ENCODE data around the gene AMER3.
A peak's percentile ranks its signal among the peaks of the same experiment; 100 is the strongest.
"Not testable (repeated sequence)": the region's sequence is repeated elsewhere in the genome, so short reads cannot be mapped to it uniquely, and the experiment has no call there.

AMER3 gene, protein sequence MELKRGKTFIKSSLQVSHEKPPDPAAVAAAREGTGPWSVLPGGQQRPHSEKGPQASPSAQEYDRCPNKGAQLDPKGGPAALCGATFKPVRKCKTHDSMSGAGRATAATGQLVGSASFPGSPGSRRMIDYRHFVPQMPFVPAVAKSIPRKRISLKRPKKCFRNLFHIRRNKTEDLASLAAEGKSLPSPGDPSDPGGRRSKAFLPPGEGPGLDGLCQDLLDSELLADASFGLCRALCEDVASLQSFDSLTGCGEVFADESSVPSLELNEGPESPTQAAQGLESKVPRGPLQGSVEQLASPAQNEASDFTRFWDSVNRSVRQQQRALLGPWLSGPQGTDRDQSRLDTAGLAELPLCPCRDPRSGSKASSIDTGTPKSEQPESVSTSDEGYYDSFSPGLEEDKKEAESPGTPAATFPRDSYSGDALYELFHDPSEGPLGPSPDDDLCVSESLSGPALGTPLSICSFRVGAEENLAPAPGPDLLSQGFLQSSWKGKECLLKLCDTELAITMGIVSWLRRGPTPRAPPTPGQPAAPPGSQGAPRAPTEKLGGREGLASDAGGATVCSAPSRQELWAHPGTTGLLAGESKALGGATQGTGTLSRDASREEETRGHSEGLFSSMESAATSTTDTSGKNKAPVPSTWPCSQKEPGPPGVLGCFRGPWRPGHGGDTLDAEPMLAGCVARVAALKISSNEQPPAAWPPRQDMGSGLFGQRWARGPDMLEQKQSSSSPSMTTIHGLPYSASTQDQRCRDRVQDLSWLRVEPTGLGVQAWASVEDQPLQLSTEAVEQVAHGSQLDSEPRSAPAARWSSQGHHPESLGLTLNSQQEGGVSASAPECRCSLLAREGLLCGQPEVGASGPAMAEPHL

DNA sequence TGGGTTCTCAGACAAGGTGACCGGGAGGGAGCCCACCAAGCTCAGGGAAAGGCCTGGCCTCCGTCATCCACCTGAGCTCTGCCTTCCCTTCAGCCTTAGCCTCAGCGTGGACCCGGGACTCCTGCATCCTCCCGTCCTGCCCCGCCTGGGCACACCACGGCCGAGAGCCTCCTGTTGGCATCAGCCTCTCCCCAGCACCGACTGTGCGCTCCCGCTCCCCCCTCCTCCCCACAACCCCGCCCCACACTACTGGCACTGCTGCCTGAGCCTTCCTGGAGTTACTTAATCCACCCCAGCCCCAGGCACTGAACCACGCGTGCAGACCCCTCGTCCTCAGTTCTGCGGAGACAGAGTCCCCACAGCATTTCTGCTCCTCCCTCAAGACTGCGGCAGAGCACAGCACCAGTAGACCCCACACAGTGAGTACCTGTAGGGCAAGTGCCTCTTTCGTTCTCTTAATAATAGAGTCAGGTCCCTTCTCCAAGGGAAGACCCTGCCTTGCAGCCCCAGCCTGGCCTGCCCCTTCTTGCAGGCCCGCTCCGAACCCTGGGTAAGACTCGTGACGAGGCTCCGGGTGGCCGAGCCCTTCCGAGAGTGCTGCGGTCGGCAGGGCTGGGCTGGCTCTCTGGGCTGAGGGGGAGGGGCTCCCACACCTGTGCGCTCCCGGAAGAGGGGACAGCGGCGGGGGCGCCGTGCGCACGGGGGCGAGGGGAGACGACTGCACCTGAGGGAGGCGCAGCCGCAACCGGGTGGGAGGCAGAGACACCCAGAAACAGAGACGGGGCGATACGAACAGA is at the start of gene AMER3:
AMER3 (plus strand) TSS at position 285 of the 797 bp plus-strand sequence. CDS start 6,533 bp downstream, outside the sequence.
- DNase-seq (ENCODE audit: low read depth in 2 of 2): no peak

DNA sequence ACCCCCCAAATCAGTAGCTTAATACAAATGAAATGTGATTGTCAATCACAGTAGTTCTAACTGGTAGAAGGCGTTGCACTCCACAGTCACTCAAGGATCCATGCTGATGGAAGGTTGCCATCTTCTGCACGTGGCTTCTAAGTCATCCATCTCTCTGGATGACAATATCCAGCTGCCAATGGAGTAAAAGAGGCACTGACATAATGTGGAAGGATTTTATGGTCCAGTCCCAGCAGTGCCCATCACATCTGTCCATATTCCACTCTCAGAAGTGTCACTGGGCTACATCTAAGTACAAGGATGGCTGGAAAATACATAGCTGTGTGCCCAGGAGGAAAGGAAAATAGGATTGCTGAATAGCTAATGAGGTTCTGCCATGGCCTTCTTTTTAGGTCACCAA is 40.5 kb upstream of the AMER3 start:
- not testable (repeated sequence) for DNase-seq (ENCODE audit: low read depth in 2 of 2)

DNA sequence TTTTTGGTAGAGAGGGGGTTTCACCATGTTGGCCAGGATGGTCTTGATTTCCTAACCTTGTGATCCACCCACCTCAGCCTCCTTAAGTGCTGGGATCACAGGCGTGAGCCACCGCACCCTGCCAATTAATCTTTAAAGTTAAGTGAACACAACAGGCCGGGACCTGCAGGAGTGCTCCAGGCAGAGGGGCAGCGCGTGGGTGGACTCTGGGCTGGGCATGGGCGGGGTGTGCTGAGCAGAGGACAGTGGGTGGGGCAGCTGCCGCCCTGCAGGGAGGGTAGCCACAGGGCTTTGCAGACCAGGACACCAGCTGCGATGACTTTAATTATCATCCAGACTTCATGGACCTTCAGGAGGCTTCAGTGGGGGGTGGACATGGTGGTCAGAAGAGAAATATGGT is 35.3 kb upstream of the AMER3 start:
- no peak for DNase-seq (ENCODE audit: low read depth in 2 of 2)

DNA sequence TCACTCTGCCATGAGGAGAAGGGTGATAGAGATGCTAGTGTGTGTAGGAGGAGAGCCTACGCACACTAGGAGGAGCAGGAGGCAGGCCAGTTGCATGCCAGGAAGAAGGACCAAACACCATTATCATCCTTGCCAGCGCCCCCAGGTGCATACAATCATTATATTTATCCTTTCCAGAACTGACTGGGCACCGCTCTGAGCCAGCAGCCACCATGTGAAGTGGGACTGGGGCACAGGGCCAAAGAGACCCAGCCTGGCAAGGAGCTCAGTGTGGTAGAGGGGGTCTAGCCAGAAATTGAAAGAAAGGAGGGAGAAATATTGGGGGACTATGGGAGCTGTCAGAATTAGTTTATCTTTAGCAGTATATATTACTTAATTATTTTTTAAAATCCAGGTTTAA is 34.8 kb upstream of the AMER3 start:
- DNase-seq (ENCODE audit: low read depth in 2 of 2): no peak

DNA sequence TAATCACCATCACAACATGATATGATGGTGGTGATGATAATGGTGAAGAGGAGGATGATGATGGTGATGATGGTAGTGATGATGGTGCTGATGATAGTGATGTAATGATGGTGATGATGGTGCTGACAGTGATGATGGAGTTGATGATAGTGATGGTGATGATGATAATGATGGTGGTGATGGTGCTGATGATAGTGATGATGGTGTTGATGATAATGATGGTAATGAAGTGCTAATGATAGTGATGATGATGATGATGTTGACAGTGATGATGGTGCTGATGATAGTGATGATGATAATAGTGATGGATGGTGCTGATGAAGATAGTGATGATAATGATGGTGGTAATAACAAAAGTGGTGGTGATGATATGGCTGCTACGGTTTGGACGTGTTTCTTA is 30.9 kb upstream of the AMER3 start:
- DNase-seq (ENCODE audit: low read depth in 2 of 2): no peak

DNA sequence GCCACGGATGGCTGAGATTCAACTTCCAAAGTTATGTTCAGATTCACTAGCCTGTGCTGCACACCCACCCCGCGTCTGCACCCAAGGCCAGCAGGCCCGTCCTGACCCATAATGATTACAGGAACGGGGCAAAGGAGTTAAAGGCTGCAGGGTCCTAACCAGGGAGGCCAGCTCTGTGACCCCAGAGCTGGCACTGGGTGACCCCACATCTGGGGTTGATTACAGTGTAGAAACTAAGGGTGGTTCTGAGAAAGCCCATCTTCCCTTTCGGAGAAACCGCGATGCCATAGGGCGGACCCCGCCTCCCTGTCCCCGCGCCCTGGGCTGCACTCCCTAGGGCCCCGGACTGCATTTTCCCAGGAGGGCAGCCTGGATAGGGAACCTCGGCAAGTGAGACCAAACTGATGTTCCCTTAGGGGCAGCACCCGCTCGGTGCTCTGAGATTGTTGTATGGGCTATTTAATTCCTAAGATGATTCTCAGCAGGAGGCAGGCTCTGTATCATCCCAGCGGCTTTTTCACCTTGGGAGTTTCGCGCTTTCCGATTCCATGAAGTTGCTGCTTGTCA is 28.6 kb upstream of the AMER3 start:
- no peak for DNase-seq (ENCODE audit: low read depth in 2 of 2)

DNA sequence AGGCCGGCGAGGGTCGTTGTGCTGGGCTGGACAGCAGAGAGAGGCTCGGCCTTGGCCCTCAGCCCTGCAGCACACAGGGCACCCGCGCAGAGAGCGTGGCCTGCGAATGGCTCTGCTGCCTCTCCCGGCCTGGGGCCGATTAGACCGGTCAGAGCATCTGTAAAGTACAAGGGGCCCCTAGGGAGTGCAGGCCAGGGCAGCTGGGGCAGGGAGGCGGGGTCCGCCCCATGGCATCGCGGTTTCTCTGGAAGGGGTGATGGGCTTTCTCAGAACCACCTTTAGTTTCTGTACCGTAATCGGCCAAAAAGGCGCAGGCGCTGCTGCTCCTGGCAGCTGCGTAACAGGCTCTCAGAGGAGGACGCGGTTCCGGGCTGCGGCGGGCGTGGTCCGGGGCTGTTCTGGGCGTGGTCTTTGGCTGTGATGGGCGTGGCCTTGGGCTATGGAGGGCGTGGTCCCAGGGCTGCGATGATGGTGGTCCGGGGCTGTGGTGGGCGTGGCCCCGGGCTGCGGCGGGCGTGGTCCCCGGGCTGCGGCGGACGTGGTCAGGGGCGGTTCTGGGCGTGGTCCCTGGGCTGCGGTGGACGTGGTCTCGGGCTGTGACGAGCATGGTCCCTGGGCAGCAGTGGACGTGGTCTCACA is 27.9 kb upstream of the AMER3 start:
- peak; percentile 67 to 78 for DNase-seq (ENCODE audit: low read depth in 2 of 2)

DNA sequence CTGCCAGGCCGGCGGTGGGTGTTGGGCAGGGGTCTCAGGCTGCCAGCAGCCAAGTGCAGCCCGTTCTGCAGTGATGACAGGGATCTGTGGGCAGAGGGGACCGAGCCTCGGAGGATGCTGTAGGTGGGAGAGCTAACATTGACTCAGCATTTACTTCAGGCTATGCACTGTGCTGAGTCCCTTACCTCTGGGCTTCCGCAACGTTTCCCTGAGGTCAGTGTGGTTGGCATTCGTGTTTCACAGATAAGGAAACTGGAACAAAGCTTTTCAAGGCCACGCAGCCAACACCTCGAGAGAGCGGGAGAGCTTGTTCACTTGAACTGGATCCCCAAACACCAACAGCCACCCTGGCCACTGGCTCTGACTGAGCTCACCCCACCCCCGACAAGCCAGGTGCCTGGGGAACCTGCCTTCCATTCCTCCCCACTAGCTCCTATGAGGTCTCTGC is 27.3 kb upstream of the AMER3 start:
- no peak for DNase-seq (ENCODE audit: low read depth in 2 of 2)

DNA sequence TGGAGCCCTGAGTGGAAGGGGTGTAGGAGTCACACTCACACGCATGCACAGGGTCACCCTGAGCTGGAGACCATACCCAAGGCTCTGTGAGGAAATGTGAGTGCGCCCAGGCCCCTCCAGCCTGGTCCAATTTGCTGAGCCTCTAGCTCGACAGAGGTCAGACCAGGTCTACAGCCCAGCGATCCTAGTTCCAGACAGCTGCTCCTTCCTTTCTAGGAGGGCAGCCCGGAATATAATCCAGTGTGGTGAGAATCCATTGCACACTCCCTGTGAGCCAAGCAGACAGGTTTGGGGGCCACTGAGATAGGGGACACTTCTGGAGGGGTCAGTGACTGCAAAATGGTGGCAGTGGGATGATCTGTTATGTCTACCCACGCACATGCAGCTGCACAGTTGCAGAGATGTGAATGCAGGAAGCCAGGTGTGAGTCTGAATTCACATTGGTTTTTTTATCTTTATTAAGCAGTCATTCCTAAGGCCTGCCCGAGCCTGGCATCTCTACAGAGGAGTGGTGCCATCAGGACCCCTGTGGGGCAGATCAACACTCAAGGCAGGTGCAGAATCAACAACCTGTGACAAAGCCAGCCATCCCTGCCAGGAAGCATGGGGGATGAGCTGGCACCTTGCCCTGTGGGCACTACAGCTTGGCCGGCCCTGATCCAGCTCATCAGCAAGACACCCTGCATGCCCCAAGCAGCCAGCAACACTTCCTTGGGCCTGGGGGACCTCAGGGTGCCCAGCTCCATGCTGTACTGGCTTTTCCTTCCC is 26.6 kb upstream of the AMER3 start, which contains the start of gene GPR148:
GPR148 (plus strand) TSS at position 522 of the 768 bp plus-strand sequence; CDS start at position 604, 82 bp downstream.
- no peak for DNase-seq (ENCODE audit: low read depth in 2 of 2)

DNA sequence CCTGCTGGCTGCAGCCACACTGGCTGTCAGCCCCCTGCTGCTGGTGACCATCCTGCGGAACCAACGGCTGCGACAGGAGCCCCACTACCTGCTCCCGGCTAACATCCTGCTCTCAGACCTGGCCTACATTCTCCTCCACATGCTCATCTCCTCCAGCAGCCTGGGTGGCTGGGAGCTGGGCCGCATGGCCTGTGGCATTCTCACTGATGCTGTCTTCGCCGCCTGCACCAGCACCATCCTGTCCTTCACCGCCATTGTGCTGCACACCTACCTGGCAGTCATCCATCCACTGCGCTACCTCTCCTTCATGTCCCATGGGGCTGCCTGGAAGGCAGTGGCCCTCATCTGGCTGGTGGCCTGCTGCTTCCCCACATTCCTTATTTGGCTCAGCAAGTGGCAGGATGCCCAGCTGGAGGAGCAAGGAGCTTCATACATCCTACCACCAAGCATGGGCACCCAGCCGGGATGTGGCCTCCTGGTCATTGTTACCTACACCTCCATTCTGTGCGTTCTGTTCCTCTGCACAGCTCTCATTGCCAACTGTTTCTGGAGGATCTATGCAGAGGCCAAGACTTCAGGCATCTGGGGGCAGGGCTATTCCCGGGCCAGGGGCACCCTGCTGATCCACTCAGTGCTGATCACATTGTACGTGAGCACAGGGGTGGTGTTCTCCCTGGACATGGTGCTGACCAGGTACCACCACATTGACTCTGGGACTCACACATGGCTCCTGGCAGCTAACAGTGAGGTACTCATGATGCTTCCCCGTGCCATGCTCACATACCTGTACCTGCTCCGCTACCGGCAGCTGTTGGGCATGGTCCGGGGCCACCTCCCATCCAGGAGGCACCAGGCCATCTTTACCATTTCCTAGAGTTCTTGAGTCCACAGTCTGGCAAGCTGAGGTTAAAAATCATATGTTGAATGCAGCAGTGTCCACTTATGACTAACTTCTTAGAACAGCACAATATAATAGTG is 25.7 kb upstream of the AMER3 start:
- no peak for DNase-seq (ENCODE audit: low read depth in 2 of 2)

DNA sequence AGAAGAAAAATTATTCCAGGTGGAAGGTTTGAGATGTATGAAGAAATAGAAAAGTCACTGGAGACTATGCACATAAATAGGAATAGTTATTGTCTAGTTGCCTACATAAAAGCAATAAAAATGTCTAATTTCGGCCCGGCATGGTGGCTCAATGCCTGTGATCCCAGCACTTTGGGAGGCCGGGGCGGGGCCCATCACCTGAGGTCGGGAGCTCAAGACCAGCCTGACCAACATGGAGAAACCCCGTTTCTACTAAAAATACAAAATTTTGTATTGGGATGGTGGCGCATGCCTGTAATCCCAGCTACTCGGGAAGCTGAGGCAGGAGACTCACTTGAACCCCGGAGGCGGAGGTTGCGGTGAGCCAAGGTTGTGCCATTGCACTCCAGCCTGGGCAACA is 23.1 kb upstream of the AMER3 start:
- DNase-seq (ENCODE audit: low read depth in 2 of 2): not testable (repeated sequence)

DNA sequence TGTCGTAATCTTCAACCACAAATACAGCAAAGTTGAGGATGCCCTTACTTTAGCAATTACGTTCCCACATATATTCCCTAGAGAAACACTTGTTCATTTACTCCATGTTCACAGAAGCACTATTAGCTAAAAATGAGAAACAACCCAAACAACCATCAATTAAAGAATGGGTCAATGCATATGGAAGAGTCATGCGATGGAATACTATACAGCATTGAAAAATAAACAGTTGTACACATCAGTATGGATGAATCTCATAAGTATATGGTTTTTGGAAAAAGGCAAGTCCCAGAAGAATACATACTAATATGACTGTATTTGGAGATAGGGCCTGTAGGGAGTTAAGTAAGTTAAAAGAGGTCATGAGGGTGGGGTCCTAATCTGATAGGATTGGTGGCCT is 20.1 kb upstream of the AMER3 start:
- DNase-seq (ENCODE audit: low read depth in 2 of 2): no peak

DNA sequence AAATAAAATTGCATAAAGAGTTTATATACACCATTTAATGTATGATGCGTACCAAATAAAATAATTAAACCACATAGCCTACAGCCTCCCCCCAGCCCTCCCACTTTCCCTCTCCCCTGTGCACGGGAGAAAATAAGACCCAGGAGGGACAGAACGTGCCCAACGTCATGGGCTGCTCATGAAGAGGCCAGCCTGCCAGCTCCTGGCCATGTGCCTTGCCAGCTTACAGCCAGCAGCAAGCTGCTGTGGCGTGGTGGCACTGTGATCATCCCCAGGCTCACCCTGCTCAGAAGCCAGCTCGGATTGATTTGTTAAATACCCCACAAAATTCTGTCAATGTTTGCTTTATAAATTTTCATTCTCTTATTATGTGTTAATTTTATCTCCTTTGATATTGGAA is 18.9 kb upstream of the AMER3 start:
- no peak for DNase-seq (ENCODE audit: low read depth in 2 of 2)

DNA sequence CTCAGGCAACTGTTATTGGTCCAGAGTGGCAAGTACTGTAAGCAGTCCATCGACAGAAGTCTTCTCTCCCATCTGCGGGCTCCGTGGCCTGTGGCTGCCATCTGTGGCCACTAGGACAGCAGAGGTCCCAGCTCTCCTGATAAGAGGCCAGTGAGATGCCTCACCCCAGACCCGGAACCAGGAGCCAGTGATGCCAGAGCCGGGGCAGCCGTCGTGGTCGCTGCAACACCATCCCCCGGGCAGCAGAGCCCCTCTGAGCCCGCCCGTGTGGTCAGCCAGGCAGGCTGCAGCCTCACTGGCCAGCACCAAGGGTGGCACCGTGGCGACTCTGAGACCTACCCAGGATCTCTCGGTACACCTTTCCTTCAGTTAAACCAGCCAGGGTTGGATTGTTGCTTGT is 17.7 kb upstream of the AMER3 start:
- DNase-seq (ENCODE audit: low read depth in 2 of 2): no peak

DNA sequence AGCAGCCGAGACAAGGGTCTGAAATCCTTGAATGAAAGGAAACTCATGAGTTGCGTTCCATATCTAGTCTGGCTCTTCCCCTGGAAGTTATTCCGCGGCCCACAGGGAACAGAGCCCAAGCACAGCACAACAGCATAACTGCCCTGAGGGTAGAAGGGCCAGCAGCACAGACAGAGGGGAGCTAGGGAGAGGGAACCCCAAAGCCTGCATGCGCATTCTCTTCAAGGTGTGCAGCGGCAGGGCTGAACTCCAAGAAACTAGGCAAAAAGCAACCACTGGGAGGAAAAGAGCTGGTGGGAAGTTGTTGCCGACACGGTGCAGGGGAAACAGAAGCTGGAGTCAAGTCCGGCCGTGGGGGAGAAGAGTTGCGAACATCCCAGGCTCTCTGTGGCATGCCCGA is 14.7 kb upstream of the AMER3 start:
- no peak for DNase-seq (ENCODE audit: low read depth in 2 of 2)

DNA sequence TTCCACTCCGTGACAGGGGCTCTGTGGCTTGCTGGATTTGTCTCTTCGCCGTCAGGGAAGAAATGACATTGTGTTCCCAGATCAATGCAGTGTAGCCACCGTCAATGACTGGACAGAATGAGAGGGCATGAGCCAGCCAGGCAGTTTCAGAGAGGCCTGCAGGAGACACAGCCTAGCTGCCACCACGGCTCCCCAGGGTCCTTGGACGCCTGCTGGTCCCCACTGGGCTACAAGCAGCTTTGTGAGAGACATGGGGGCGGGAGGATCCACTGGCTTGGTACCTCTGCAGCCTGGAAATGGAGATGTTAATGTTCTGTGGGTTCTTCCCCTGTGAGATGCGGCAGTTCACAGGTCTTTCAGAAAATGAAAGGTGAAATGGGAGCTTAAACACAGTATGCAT is 12.1 kb upstream of the AMER3 start:
- no peak for DNase-seq (ENCODE audit: low read depth in 2 of 2)

DNA sequence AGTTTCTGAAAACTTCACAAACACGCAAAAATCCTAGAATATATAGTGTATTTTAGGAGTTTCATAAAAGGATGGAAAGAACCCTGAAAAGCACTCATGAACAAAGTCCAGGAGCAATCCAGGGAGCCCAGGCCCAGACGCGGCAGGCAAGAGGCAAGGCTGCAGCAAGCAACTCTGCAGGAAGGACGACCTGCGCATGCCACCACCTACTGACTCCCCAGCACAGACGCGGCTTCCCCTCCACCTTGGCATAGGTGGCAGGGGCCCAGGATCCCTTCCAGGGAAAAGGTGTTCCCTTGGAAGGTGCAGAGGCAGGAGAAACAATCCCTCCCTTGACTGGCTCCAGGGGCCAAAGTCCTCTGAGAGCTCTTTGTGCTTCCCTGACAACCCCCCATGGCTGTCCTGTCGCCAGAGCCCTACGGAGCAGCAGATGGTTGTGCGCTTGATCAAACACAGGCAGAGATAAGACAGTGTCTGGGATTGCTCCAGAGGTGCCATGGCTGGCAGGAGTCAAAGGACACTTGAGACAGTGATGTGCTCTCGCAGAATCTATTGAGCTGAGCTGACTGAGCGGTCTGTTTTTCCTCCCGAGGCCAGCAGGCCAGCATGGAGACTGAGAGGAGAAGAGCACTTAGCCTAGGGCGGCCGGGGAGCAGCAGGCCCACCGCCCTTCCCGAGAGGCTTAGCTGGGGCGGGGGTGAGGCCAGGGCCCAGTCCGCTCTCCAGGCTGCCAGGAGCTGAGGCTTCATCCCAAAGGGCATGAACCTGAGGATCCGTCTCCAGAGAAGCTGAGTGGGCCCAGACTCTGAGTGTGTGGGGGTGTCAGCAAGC is 10.8 kb upstream of the AMER3 start:
- DNase-seq (ENCODE audit: low read depth in 2 of 2): no peak

DNA sequence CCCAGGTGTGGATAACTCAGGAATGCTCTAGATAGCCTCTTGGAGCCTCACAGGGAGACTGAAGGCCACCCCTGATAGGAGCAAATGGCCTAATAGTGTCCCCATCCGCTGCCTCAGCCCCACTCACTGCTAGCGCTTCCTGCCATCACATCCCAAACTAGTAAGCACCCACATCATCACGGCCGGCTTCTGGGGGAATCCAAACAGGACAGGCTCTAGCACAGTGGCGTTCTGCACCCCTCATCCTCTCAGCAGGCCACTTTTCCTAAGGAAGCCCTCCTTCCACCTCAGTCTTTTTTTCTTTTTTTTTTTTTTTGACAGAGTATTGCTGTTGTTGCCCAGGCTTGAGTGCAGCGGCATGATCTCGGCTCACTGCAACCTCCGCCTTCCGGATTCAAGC is 6.3 kb upstream of the AMER3 start:
- no peak for DNase-seq (ENCODE audit: low read depth in 2 of 2)

All from stimulated activated CD8-positive, alpha-beta memory T cell treated with anti-CD3 and anti-CD28 coated beads, Interleukin-2, amount 100 ng/mL, for 1 hour (primary cell).